H9 (cell line): ENCODE data around the gene YWHAQ. TPM values are rescaled to one million over a fixed set of nuclear protein-coding genes. Genes with fewer than 3 reads are reported as not detected.

Experiments used
- DNase-seq: peaks from one replicate; pipeline ENCODE4 v3.0.0-alpha.2; 2017
- H2AFZ ChIP-seq: one replicate; pipeline ENCODE4 v1.6.1; 2013; ENCODE audit warnings: mild to moderate bottlenecking, low read length, control low read depth, moderate library complexity
- H2AK5ac ChIP-seq: 2 replicates; pipeline ENCODE4 v1.6.1; 2013; ENCODE audit warnings: low read length, control low read depth, mixed read lengths; ENCODE audit not compliant: insufficient read length
- H2BK120ac ChIP-seq: one replicate; pipeline ENCODE4 v1.6.1; 2013; ENCODE audit warnings: low read depth, mild to moderate bottlenecking, low read length, control low read depth, inconsistent platforms; ENCODE audit not compliant: poor library complexity, severe bottlenecking
- H2BK12ac ChIP-seq: 2 replicates; pipeline ENCODE4 v1.6.1; 2013; ENCODE audit warnings: low read length, control low read depth, mixed read lengths, low read depth; ENCODE audit not compliant: insufficient read length
- H2BK15ac ChIP-seq: 2 replicates; pipeline ENCODE4 v1.6.1; 2013; ENCODE audit warnings: low read depth, low read length, control low read depth
- H2BK20ac ChIP-seq: one replicate; pipeline ENCODE4 v1.6.1; 2013; ENCODE audit warnings: low read depth, mild to moderate bottlenecking, low read length, control low read depth, inconsistent platforms; ENCODE audit not compliant: poor library complexity, severe bottlenecking
- H2BK5ac ChIP-seq: 2 replicates; pipeline ENCODE4 v1.6.1; 2013; ENCODE audit warnings: low read length, control low read depth, mixed read lengths; ENCODE audit not compliant: insufficient read length
- H3K14ac ChIP-seq: 2 replicates; pipeline ENCODE4 v1.6.1; 2013; ENCODE audit warnings: low read length, control low read depth; ENCODE audit not compliant: insufficient read depth
- H3K18ac ChIP-seq: 2 replicates; pipeline ENCODE4 v1.6.1; 2013; ENCODE audit warnings: low read depth, mild to moderate bottlenecking, mixed read lengths, low read length, control low read depth; ENCODE audit not compliant: insufficient read length
- H3K23ac ChIP-seq: 2 replicates; pipeline ENCODE4 v1.6.1; 2013; ENCODE audit warnings: low read length, control low read depth, mixed read lengths, low read depth; ENCODE audit not compliant: insufficient read length
- H3K23me2 ChIP-seq: 2 replicates; pipeline ENCODE4 v1.6.1; 2013; ENCODE audit warnings: low read depth, mild to moderate bottlenecking, mixed read lengths, low read length, control low read depth; ENCODE audit not compliant: insufficient read length, poor library complexity, severe bottlenecking
- H3K27ac ChIP-seq: 2 replicates; pipeline ENCODE4 v1.5.1; 2013; ENCODE audit warnings: low read length, control low read depth, mixed read lengths, low read depth; ENCODE audit not compliant: insufficient read length
- H3K27me3 ChIP-seq: 2 replicates; pipeline ENCODE4 v1.6.1; 2013; ENCODE audit warnings: low read length, control low read depth, inconsistent platforms; ENCODE audit not compliant: insufficient read depth
- H3K4ac ChIP-seq: 2 replicates; pipeline ENCODE4 v1.6.1; 2013; ENCODE audit warnings: low read depth, mild to moderate bottlenecking, control low read depth, inconsistent platforms, low read length, moderate library complexity
- H3K4me1 ChIP-seq: 2 replicates; pipeline ENCODE4 v1.6.1; 2013; ENCODE audit warnings: low read length, control low read depth, inconsistent platforms; ENCODE audit not compliant: insufficient read depth
- H3K4me2 ChIP-seq: 2 replicates; pipeline ENCODE4 v1.6.1; 2013; ENCODE audit warnings: low read length, control low read depth, mixed read lengths; ENCODE audit not compliant: insufficient read length, insufficient read depth
- H3K56ac ChIP-seq: 2 replicates; pipeline ENCODE4 v1.6.1; 2013; ENCODE audit warnings: low read depth, mild to moderate bottlenecking, mixed read lengths, low read length, control low read depth; ENCODE audit not compliant: insufficient read length
- H3K79me1 ChIP-seq: 2 replicates; pipeline ENCODE4 v1.6.1; 2013; ENCODE audit warnings: low read depth, mild to moderate bottlenecking, moderate library complexity, low read length, control low read depth, inconsistent platforms; ENCODE audit not compliant: insufficient read depth, poor library complexity, severe bottlenecking
- H3K79me2 ChIP-seq: 2 replicates; pipeline ENCODE4 v1.6.1; 2013; ENCODE audit warnings: low read length, control low read depth, inconsistent platforms; ENCODE audit not compliant: insufficient read depth
- H3K9ac ChIP-seq: 2 replicates; pipeline ENCODE4 v1.6.1; 2013; ENCODE audit warnings: low read length, control low read depth, mixed read lengths; ENCODE audit not compliant: insufficient read length; ENCODE audit errors: extremely low read depth
- H3K9me3 ChIP-seq: one replicate; pipeline ENCODE4 v1.6.1; 2013; ENCODE audit warnings: low read depth, low read length, inconsistent platforms; ENCODE audit not compliant: control insufficient read depth
- H3T11ph ChIP-seq: one replicate; pipeline ENCODE4 v1.6.1; 2013; ENCODE audit warnings: mild to moderate bottlenecking, low read length, control low read depth, inconsistent platforms
- H4K20me1 ChIP-seq: one replicate; pipeline ENCODE4 v1.6.1; 2013; ENCODE audit not compliant: control insufficient read depth, insufficient read length, insufficient read depth
- H4K5ac ChIP-seq: 2 replicates; pipeline ENCODE4 v1.6.1; 2013; ENCODE audit warnings: low read depth, mild to moderate bottlenecking, mixed read lengths, low read length, control low read depth; ENCODE audit not compliant: insufficient read length
- H4K8ac ChIP-seq: replicated peaks from 2 replicates; pipeline ENCODE4 v1.6.1; 2013; ENCODE audit warnings: low read length, control low read depth, mixed read lengths, low read depth; ENCODE audit not compliant: insufficient read length
- H4K91ac ChIP-seq: 2 replicates; pipeline ENCODE4 v1.6.1; 2013; ENCODE audit warnings: low read depth, mild to moderate bottlenecking, moderate library complexity, mixed read lengths, low read length, control low read depth; ENCODE audit not compliant: insufficient read length
- H3K27ac Mint-ChIP-seq, 3 experiments: 2 replicates in 2 of 3; 3 replicates in 1 of 3; pipeline ENCODE4 v1.8.0; 2020 to 2021; ENCODE audit warnings: mixed read lengths in 3 of 3, mild to moderate bottlenecking in 1 of 3, moderate library complexity in 1 of 3
- H3K27me3 Mint-ChIP-seq: 2 replicates; pipeline ENCODE4 v1.8.0; 2021; ENCODE audit warnings: low read depth, mild to moderate bottlenecking, moderate library complexity, mixed read lengths
- H3K36me3 Mint-ChIP-seq, 3 experiments: 2 replicates in 2 of 3; 3 replicates in 1 of 3; pipeline ENCODE4 v1.8.0; 2020 to 2021; ENCODE audit warnings: low read depth in 3 of 3, mixed read lengths in 3 of 3; ENCODE audit not compliant: insufficient read depth in 1 of 3
- H3K4me1 Mint-ChIP-seq, 2 experiments: 2 replicates each; pipeline ENCODE4 v1.8.0; 2020; ENCODE audit warnings: mixed read lengths in 2 of 2
- H3K4me3 Mint-ChIP-seq, 2 experiments: 2 replicates in 1 of 2; 3 replicates in 1 of 2; pipeline ENCODE4 v1.8.0; 2020 to 2021; ENCODE audit warnings: mild to moderate bottlenecking in 2 of 2, mixed read lengths in 2 of 2, moderate library complexity in 1 of 2
- H3K9me3 Mint-ChIP-seq, 2 experiments: 2 replicates in 1 of 2; 3 replicates in 1 of 2; pipeline ENCODE4 v1.8.0; 2020; ENCODE audit warnings: mild to moderate bottlenecking in 2 of 2, mixed read lengths in 2 of 2, moderate library complexity in 1 of 2
- WGBS: extraction: QIAGEN DNeasy Blood & Tissue Kit; methylation state at CpG from one replicate; pipeline ENCODE4 v1.1.7; 2013; ENCODE audit warnings: missing lambda C conversion rate, low lambda C conversion rate, mixed read lengths; ENCODE audit not compliant: insufficient read length; ENCODE audit errors: extremely low coverage; 5-methylcytosine and 5-hydroxymethylcytosine counted together
- total RNA-seq: library from RNA; stranded (reverse); gene quantifications from 2 replicates; pipeline ENCODE4 v1.2.1, GENCODE V29; 2021
- TF ChIP-seq, protein P1 (sequence below): fragments of 200-600 bp; sonication (generic); conservative IDR thresholded peaks from 3 replicates; pipeline ENCODE4 v1.8.0; 2021; ENCODE audit warnings: antibody characterized with exemption, mild to moderate bottlenecking

The YWHAQ gene
- total RNA-seq, 1 experiment from 2014 or later = 374 TPM

DNA sequence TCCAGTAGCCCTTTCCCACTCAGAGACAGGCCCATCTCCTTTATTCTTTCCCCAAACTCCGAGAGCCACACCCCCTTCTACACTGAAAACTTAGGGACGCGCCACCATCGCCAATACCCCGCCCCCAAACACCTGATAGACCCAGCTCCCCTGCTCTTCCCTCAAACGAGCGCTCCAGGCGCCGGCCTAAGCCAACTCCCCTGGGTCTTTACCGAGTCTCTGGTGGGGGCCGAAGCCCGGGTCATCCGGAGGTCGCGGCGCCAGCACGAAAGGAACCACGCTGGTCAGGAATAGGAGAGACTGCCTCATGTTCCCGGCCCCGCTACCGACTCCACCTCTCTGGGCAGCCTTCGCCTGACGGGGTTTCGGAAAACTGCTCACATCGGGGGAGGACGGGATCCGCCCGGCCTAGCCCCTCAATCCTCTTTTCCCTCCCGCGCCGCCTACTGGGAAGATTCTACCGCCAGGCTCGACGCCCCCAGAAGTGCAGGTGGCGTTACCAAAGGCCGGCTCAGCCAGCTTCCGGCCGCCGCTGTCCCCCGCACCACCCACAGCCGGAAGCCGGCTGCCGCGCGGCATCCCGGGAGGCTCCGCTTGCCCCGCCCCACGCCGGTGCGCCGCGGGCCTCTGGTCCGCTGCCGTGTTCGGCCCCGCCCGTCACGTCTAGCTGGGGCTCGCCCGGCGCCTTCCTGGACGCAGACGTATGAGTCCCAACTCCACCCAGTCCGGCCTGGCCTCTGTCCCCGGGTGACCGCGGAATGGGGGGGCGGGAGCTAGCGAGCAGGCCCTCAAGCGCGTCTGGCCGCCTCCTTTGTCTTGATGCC lies 75.3 kb downstream of the YWHAQ start, which contains the start of gene ADAM17:
TSS of gene ADAM17 (minus strand) at position 534 of the 824 bp plus-strand sequence. CDS start at position 309, 225 bp downstream.
- no peak within 1 kb of the TSS for H4K5ac ChIP-seq
- H2BK20ac ChIP-seq = no peak within 1 kb of the TSS
- DNase-seq = peak; percentile 96
- H3K9me3 ChIP-seq = no peaks in the 10 kb centered on the region
- Mint-ChIP-seq H3K9me3 (no peaks in the 10 kb centered on the region), H3K4me1 (peaks cover 26 to 36% of the 10 kb centered on the region in 2 experiments), H3K27me3 (no peaks in the 10 kb centered on the region), H3K36me3 (peaks cover 5 to 10% (median 6%) of the 10 kb centered on the region in 3 experiments; a peak in 5 of 7 replicates), H3K27ac (peak within 1 kb of the TSS; percentile 99), H3K4me3 (peak within 1 kb of the TSS; percentile 98 to 99)
- no peak within 1 kb of the TSS for H3K56ac ChIP-seq
- H3K4ac ChIP-seq = no peak within 1 kb of the TSS
- H2BK120ac ChIP-seq = no peak within 1 kb of the TSS
- peak within 1 kb of the TSS; percentile 90 for H3K9ac ChIP-seq
- H2AFZ ChIP-seq = peak within 1 kb of the TSS; percentile 92
- H3K79me1 ChIP-seq = no peaks in the 10 kb centered on the region
- no peaks in the 10 kb centered on the region for H3K27me3 ChIP-seq
- peak within 1 kb of the TSS; percentile 60 for H4K8ac ChIP-seq
- peak within 1 kb of the TSS; percentile 47 for H3K27ac ChIP-seq
- H2BK15ac ChIP-seq = no peak within 1 kb of the TSS
- no peaks in the 10 kb centered on the region for H4K20me1 ChIP-seq
- peak within 1 kb of the TSS; percentile 95 for H3K18ac ChIP-seq
- H2BK5ac ChIP-seq = peak within 1 kb of the TSS; percentile 13
- peak within 1 kb of the TSS; percentile 95 for H3K14ac ChIP-seq
- WGBS = no CpG with 5 or more reads among the region's 73 CpGs
- H3K4me2 ChIP-seq = peak within 1 kb of the TSS; percentile 99
- no peak within 1 kb of the TSS for H2AK5ac ChIP-seq
- no peaks in the 10 kb centered on the region; the same call in 1 of the 2 replicates for H3K79me2 ChIP-seq
- TF ChIP-seq, protein P1, sequence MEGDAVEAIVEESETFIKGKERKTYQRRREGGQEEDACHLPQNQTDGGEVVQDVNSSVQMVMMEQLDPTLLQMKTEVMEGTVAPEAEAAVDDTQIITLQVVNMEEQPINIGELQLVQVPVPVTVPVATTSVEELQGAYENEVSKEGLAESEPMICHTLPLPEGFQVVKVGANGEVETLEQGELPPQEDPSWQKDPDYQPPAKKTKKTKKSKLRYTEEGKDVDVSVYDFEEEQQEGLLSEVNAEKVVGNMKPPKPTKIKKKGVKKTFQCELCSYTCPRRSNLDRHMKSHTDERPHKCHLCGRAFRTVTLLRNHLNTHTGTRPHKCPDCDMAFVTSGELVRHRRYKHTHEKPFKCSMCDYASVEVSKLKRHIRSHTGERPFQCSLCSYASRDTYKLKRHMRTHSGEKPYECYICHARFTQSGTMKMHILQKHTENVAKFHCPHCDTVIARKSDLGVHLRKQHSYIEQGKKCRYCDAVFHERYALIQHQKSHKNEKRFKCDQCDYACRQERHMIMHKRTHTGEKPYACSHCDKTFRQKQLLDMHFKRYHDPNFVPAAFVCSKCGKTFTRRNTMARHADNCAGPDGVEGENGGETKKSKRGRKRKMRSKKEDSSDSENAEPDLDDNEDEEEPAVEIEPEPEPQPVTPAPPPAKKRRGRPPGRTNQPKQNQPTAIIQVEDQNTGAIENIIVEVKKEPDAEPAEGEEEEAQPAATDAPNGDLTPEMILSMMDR = peak; percentile 68
- no peak within 1 kb of the TSS for H4K91ac ChIP-seq
- H3T11ph ChIP-seq = no peak within 1 kb of the TSS
- peaks cover 6% of the 10 kb centered on the region for H3K23me2 ChIP-seq
- no peak within 1 kb of the TSS for H3K23ac ChIP-seq
- no peak within 1 kb of the TSS for H2BK12ac ChIP-seq
- H3K4me1 ChIP-seq = no peaks in the 10 kb centered on the region
